Fibroblast of mammary gland (primary cell): ENCODE data around the gene FLVCR2.

Source experiments
- DNase-seq: peaks from one replicate; pipeline ENCODE4 v3.0.0-alpha.2; 2010; ENCODE audit warnings: low read depth
- H3K4me3 ChIP-seq: 2 replicates; pipeline ENCODE4 v1.5.1; 2011; ENCODE audit warnings: low read depth, mild to moderate bottlenecking, low read length, moderate library complexity; ENCODE audit not compliant: control insufficient read depth
- CTCF ChIP-seq: conservative IDR thresholded peaks from 2 replicates; pipeline ENCODE4 v1.5.1; 2011; ENCODE audit warnings: low read depth, low read length, inconsistent platforms; ENCODE audit not compliant: control insufficient read depth, insufficient read depth

The FLVCR2 gene, protein sequence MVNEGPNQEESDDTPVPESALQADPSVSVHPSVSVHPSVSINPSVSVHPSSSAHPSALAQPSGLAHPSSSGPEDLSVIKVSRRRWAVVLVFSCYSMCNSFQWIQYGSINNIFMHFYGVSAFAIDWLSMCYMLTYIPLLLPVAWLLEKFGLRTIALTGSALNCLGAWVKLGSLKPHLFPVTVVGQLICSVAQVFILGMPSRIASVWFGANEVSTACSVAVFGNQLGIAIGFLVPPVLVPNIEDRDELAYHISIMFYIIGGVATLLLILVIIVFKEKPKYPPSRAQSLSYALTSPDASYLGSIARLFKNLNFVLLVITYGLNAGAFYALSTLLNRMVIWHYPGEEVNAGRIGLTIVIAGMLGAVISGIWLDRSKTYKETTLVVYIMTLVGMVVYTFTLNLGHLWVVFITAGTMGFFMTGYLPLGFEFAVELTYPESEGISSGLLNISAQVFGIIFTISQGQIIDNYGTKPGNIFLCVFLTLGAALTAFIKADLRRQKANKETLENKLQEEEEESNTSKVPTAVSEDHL

GRCh38 chr14:75578102-75578785, at the start of gene FLVCR2:
Gene FLVCR2 (plus strand): TSS chr14:75578620. CDS start chr14:75578973, 353 bp downstream.
- TF ChIP-seq CTCF: no peak
- DNase-seq: peak; percentile 66
- H3K4me3 ChIP-seq: peak within 1 kb of the TSS; percentile 65

DNA sequence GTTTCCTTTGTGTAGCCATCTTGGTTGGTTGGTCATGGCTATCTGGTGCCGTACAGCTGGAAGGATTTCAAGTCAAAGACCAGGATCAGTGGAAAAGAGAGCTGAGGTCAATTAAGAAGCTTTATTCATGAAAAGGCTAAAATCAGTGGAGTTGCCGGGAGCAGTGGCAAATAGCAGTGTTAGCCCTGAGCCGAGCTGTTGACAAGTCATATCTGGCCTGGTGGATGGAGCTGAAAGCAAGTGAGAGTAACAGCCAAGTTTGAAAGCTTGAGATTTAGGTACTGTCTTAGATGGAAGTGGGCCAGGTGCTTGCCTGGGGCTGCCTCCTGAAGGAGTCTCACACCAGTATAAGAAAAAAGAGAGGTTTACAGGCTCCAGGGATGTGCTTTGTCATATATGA, 47.2 kb upstream of the FLVCR2 start:
- no peak overlapping the region for H3K4me3 ChIP-seq
- DNase-seq: no peak
- no peak for TF ChIP-seq CTCF

GRCh38 chr14:75531660-75532317, 46.6 kb upstream of the FLVCR2 start:
- no peak for TF ChIP-seq CTCF
- H3K4me3 ChIP-seq: no peak overlapping the region
- peak; percentile 19 for DNase-seq

DNA sequence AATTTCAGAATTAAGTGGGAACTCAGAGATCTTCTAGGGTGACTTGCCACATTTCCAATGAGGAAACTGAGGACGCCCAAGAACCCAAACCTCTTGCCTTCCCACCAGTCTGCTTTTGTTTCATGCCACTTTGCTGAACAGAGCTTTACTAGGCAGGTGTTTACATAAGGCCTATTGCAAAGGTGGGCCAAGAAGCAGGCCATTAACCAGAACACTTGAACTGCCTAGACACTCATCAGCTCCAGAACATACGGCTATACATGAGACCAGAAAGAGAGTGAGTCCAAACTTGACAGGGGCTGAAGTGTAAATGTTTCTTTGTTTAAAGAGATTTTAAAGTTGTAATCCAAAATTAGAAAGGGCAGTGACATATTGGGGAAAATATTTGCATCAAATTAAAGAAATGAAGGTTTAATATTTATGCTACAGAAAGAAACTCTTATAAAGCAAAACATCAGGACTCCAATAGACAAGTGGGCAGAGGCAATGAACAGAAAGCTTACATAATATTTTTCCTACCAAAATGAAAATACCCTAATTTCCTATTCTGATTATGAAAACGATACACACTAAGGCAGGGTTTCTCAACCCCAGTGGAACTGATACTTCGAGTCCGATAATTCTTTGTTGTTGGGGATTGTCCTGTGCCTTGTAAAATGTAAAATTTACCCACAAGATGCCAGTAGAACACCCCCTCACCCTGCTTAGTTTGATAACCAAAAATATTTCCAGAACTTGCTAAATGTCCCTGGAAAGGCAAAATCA, 44.4 kb upstream of the FLVCR2 start:
- TF ChIP-seq CTCF: no peak
- no peak overlapping the region for H3K4me3 ChIP-seq
- DNase-seq: no peak

GRCh38 chr14:75535164-75535898, 43.1 kb upstream of the FLVCR2 start:
- H3K4me3 ChIP-seq: no peak overlapping the region
- DNase-seq: peak; percentile 28
- no peak for TF ChIP-seq CTCF
